GM19438 (cell line): ENCODE results near the gene PLET1.
A peak's percentile ranks its signal among the peaks of the same experiment; 100 is the strongest.

Experiments used
- ATAC-seq: cut with Tn5 transposase; IDR thresholded peaks from one replicate; pipeline ENCODE4 v1.9.1; 2021; ENCODE audit warnings: low read depth; ENCODE audit not compliant: unreplicated experiment

The PLET1 gene

DNA sequence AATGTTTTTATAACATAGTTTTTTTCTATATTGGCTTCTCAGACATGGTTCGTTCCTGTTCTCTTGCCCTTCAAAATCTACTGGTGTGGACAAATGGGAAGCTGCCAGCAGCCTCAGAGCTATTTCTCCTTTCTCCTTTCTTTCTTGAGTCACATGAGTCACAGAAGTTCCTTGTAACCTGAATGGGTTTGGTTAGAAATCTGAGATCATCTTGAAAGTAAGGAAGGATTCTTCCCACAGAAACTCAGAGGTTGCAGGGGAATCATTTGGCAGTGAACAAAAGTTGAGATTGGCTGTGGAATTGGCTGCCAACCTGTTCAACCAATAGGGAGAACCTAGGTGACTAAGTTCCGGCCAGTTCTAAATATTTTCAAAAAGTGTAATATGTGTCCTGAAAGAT, 12.5 kb downstream of the PLET1 start:
- ATAC-seq = no peak

GRCh38 chr11:112247201-112247600, 13.5 kb downstream of the PLET1 start:
- ATAC-seq = no peak

DNA sequence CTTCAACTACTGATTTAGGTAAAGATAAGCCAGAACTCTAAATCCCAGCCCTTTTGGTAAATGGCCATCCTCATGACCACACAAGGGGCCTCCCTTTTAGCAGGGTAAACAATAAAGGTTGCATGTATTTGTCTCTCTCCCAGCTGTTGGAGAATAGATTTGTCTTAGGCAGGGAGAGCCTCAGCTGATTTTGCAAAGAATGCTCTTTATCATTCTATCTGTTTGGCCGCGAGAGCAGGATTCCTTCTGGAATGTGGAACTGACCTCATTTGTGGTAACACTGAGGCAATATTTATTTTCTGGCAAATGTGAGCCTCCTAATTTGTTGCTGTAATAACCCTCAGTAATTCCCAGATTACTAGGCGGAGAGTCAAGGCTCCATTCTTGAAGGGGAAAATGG, 19.2 kb downstream of the PLET1 start:
- ATAC-seq = no peak

DNA sequence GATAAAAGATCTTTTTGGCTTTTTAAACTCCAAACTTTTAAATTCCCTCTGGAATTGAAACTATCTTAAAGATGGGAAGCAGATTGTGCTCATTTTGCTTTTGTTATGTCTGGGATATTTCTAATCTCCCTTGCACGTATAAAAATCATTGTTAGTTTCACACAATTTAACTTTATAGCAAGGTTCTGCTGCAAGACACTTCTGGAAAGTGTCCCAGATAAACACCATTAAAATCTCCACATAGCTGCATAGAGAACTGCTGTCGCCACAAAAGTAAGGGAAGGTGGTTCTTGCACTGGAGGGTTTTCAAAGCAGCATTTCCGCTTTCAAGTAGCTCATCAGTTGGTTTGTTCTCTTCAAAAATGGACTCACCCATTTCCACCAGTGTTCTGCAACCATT, 22.6 kb downstream of the PLET1 start:
- ATAC-seq = no peak

DNA sequence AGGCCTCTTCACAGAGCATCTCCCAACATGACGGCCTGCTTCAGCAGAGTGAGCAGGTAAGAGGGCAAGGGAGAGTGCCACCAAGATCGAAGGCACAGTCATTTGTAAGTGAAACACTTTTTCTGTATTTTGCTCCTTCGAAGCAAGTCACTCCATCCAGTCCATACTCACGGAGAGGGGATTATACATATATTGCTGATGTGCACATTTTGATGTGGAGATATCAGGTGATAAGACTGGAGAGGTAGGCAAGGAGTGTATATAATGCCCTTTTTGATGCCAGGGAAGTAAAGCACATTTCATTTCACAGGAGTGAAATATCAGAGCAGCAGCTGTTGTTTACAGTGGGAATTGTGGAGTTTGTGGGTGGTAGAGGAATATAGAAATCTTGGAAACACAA, 23.2 kb downstream of the PLET1 start:
- no peak for ATAC-seq

DNA sequence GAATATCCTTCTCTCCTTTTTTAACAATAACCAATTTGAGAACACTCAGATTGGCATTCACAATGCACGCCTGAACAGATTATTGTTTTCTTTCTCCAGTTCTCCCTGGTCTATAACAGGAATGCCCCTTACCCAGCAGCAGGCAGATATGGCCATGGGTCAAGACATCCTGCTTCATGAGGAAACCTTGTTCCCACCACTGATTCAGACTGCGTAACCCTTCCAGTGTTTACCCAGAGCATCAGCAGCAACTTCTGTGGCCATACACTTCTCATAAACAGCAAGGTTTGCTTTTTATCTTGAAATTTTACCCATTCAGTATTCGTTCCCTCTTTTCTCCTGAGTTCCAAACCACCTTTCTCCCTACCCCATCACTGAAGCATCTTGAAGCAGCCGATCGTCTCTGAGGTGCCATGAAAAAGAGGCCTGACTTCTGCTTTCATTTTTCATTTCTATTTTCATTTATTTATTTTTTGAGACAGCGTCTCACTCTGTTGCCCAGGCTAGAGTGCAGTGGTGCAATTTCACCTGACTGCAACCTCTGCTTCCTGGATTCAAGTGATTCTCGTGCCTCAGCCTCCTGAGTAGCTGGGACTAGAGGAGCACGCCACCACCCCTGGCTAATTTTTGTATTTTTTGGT, 24.8 kb downstream of the PLET1 start:
- ATAC-seq = no peak

GRCh38 chr11:112231952-112232351, 28.7 kb downstream of the PLET1 start:
- ATAC-seq = no peak

DNA sequence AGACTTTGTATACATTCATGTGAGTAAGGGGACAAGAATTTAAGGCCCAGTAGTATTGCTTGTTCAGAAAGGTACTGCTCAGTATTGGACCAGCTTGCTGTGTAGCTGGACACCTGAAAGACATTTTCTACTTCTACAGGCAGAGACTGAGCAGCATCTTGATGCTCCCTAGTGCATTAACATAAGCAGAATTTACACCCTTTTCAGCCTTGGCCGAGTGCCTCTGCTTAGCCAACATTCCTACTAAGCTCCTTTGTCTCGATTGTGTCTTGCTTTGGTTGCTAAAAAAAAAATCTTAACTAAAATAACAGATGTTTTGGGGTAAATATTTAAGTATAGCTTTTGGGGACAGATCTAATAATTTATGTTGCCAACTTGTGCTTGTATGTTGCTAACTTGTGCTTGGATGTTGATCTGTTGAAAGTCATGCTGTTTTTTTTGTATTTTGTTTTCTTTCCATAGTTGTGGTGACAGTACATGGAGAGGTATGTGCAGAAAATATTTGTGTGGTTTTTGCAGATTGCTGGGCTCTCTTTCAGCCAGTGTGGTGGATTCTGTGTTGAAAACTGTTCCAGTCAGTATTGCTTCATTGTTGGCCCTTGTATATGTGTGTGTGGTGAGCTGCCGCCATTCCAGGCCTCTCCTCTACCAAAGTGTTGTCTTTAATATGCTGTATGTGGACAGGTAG, 30.8 kb downstream of the PLET1 start:
- no peak for ATAC-seq

- no peak for ATAC-seq
These were observed 31.5 kb downstream of the PLET1 start for GRCh38 chr11:112229159-112229558.

GRCh38 chr11:112228706-112229105, 32.0 kb downstream of the PLET1 start:
- no peak for ATAC-seq

DNA sequence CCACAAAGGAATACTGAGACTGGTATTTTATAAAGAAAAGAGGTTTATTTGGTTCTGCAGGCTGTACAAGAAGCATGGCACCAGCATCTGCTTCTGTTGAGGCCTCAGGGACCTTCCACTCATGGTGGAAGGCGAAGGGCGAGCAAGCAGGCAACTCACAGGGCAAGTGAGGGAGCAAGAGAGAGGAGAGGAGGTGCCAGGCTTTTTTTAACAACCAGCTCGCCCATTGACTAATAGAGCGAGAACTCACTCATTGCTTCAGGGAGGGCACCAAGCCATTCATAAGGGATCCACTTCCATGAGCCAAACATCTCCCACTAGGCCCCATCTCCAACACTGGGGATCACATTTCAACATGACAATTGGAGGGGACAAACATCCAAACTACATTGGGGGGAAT, 33.2 kb downstream of the PLET1 start:
- ATAC-seq = no peak

- peak; percentile 41 for ATAC-seq
These were observed 33.7 kb downstream of the PLET1 start for GRCh38 chr11:112226831-112227401.

- ATAC-seq = peak; percentile 97
These were observed 34.4 kb downstream of the PLET1 start, which contains the start of gene PTS for GRCh38 chr11:112226062-112226830. TSS of gene PTS (plus strand) at chr11:112226428. CDS start at chr11:112226444, 16 bp downstream.

DNA sequence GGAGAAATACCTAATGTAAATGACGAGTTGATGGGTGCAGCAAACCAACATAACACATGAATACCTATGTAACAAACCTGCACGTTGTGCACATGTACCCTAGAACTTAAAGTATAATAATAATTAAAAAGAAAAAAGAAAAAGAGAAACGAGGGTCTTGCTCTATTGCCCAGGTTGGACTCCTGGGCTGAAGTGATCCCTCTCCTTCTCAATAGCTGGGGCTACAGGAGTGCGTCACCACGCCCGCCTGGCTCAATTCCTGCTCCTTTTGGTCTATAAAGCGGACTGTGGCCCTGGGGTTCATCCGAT, 35.0 kb downstream of the PLET1 start:
- no peak for ATAC-seq

GRCh38 chr11:112223754-112224532, 36.7 kb downstream of the PLET1 start:
- ATAC-seq = no peak

DNA sequence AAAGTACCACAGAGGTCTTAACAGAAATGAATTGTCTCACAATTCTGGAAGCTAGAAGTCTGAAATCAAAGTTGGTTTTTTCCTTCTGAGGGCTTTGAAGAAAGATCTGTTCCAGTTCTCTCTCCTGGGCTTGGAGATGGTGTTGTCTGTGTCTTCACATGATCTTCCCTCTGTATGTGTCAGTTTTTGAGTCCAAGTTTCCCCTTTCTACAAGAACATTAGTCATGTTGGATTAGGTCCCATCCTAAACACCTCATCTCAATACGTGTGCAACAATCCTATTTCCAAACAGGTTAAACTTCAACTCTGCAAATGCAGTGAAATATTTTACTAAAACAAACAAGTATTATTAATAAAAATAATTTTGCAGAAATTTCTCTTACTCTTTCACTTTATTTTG, 37.5 kb downstream of the PLET1 start:
- no peak for ATAC-seq

DNA sequence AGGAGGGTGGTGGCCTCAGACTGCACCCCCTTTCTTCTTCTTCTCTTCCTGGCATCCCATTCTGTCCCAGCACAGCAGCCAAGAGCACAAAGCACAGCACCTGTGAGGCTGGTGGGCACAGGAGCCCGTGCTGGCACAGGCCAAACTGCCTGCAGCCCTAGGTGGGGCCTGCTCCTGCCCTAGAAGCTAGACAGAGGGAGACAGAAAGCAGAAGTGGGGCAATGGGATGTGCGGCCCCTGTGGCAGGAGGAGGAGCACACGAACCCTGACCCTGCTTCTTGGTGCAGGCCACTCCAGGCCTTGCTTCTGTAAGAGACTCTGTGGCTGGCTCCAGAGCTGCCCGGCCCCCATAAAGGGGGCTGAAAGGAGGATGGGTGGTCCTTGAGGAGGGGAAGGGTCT, 38.4 kb downstream of the PLET1 start:
- no peak for ATAC-seq

GRCh38 chr11:112221274-112221835, 39.3 kb downstream of the PLET1 start:
- no peak for ATAC-seq

- ATAC-seq = peak; percentile 94
These were observed 41.0 kb downstream of the PLET1 start for GRCh38 chr11:112219476-112220232.
